ENCODE data around the gene KLF5.
A peak's percentile ranks its signal among the peaks of the same experiment; 100 is the strongest.
"Not testable (repeated sequence)": the region's sequence is repeated elsewhere in the genome, so short reads cannot be mapped to it uniquely, and the experiment has no call there.

Gene KLF5

DNA sequence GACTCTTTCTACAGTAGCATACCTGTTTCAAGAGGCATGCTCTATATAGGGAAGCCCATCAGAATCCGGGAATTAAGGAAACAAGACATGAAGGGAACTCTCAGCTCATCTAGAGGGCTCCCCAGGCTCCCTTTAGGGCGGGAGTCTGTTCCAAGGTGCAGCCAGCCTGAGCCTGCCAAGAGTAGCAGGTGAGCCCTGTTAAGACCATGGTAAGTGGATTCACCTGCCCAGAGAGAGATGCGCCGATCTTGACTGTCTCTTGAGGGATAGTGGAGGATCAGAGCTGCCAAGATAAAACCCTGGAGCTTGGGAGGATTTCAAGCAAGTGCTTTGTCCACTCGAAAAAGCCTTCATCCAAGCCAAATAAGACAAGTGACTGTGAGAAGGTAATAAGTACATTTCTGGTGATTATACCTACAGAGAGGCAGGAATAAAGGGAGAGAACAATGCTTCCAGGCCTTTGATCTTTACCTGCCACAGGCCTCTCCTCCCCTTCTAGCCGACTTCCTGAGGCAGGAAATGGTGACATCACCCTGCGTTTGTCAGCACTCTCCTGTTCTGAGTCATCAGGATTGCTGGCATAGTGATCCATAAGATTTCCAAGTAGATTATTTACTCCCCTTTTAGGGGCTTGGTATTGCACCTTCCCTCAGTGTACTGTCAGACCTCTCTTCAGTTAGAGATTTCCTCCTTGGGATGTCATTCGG lies 31.5 kb downstream of the KLF5 start:
- DNase-seq = peak; percentile 29 to 66

DNA sequence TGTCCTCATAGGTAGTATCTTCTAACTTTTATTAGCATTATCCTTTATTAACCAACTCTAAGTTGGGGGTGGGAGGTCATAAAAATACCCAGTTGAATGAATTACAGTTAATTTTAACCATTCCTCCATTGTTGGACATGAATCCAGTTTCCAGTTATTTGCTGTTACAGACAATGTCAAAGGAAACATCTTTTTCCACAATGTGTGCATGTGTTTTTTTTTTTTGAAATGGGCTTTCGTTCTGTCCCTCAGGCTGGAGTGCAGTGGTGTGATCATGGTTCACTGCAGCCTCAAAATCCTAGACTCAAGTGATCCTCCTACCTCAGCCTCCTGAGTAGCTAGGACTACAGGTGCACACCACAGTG lies 32.0 kb downstream of the KLF5 start:
- no peak for DNase-seq

DNA sequence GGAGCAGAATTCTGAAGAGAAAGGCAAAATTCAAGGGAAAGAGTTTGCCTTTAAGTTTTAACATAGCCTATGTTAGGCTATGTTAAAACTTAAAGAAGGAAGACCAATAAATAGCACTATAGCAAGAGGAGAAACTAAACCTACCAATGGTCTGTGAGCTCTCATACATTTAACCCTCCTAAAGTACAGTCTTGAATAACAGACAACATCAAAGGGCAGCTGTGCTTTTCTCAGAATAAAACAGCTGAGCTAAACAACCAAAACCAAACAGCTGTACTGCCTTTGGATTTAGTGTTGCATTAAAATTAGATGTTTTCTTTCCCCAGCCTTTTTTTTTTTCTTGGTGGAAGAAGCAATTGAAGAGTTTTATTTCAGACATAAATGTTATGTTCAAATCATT lies 34.0 kb downstream of the KLF5 start:
- DNase-seq = no peak

DNA sequence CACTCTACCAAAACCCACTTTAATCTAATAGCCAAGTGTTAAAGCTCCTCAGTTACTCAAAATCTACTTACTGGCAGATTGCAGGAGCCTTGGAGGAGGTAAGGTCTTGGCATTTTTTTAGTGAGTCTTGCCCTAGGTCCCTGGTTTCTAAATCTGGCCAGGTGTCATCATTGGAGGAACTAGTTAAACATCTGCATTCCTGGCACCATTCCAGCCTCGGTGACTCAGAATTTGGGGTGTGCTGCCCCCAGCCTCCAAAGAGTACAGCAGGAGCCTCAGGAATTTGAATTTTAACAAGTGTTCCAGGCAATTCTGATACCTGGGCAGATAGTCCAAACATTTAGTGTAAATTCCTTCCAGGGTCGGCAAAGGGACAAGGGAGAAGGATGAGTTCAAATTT lies 37.4 kb downstream of the KLF5 start:
- no peak for DNase-seq

DNA sequence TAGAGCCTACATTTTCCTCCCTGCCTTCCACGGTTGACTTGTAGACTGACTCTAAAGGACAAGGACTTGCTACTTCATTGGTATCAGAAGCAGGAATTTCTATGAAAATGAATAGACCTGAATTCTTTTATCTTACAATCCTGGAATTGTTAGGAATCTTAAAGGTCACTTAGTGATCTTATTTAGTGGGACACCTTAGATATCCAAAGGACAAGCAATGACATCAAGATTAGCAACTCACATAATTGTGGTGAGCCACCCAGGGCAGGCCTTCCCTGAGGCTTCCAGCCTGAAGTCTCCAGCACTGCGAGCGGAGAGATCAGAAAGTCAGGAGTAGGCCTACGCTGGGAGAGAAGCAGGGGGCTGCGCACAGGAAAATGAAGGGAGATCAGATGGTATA lies 37.8 kb downstream of the KLF5 start:
- no peak for DNase-seq

DNA sequence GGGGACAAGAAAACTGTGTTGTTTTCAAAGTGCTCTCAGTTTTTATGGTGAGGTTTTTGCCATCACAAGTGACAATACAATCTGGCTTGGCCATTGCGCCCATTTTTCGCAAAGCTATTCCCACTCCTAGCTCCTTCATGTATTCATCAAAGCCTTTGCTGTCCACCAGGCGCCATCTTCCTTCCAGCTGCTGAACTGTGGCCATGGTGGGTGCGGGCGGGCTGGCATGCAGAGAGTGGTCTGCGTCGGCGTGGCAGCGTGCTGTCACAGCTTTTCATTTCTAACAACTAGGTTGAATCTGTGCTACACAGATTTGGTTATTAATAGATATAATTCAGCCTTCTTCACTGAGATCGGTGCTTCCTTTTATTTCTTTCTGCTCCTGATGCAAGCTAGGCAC lies 42.0 kb downstream of the KLF5 start:
- not testable (repeated sequence) for DNase-seq

DNA sequence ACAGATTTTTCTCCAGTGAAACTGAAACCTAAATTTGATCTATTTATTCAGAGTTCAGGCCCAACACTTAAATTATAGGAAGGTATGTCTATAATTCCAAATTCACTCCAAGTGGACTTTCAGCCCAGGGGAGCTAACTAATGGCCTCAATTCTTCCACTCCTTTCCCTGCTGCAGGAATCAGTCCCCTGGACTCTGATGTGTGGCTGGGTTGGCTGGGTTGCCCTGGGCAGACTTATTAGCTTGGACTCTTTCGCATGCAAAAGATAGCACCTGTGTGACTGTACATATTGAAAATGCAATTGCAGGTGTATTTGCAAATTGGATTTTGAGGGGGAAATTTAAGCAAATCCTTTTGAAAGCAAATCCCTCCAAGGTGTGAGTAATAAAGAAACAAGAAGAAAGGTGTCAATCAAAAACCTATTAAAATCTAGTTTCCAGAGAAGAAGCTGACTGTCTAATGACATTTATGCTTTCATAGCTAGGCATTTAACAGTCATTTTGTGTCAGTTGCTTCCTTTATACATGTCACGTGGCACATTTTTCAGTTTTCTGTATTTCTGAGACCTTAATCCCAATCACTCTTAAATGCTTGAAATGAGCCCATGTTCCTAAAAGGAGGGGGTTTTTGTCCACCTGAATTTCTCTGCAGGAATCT lies 42.7 kb downstream of the KLF5 start:
- no peak for DNase-seq

DNA sequence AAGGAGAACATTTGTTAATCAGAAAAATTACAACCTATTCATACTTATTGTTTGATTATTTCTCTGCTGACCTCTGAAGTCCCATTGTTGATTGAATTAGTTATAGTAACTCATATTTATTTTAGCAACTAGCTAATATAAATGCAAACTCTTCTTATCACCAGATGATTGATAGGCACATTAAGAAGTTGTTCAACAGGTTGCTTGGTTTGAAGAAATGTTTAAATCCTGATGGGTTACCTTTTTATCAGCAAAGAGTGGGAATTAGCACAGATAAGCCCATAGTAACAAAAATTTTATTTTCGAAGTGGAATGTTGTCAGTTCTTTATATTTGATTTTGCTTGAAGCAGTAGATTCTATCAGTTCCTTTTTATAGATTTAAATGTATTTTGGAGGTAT lies 44.4 kb downstream of the KLF5 start:
- DNase-seq = no peak

DNA sequence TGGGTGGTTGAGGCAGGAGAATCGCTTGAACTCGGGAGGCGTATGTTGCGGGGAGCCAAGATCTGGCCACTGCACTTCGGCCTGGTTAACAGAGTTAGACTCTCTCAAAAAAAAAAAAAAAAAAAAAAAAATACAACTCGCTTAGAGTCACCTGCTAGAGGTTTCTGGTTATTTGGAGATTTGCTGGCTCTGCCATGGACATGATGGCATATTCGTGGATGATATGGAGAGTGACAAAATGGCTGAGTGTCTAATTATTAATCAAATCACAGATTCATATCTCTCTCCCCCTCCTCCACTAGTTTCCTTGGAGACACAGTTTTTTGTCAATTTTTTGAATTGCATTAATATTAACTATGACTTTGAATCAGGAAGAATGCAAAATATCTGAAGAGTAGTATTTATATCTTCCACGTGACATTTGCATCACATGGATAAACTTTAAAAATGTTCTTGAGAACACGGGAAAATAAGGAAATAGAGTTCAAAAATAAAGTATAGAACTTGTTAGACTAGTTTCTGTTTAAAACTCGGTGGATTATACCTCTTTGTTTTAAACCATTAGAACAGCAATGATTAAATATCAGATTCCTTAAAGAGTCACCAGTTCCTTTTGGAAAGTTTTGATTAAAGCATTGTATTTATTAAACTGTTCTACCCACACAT lies 47.8 kb downstream of the KLF5 start:
- DNase-seq = no peak

DNA sequence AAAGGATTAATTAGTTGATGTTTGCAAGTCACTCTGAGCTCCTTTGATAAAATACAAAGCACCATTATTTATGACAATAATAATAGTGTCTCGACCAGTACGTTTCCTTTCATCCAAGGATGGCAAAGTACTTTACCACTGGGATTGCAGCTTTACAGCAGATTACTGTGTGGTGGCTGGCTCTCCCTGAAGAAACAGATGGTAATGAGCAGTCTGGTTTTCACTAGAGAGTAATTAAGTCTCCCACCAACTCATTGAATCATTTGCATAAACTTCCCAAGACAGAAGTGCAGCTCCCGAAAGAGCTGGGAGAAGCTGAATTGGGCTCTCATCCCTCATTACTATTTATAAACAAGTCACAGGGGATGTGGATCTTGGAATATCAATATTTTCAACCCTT lies 48.7 kb downstream of the KLF5 start:
- DNase-seq = no peak

DNA sequence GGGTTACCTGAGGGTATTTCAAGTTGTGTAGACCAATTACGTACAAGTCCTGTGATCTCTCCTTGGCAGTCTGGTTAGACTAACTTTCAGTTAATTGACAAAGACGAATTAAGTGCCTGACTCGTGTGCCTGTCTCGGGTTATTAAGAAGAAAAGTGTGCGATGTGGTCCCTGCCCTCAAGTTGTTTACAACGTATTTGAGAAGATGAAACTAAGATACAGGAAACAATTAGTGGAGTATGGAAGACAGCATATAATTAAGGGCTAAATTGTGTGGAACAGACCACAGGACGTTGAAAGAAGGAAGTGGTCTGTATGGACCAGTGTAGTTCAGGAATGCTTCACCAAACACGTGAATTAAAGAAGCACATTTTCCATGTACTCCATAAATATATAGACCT lies 49.2 kb downstream of the KLF5 start:
- DNase-seq = no peak

DNA sequence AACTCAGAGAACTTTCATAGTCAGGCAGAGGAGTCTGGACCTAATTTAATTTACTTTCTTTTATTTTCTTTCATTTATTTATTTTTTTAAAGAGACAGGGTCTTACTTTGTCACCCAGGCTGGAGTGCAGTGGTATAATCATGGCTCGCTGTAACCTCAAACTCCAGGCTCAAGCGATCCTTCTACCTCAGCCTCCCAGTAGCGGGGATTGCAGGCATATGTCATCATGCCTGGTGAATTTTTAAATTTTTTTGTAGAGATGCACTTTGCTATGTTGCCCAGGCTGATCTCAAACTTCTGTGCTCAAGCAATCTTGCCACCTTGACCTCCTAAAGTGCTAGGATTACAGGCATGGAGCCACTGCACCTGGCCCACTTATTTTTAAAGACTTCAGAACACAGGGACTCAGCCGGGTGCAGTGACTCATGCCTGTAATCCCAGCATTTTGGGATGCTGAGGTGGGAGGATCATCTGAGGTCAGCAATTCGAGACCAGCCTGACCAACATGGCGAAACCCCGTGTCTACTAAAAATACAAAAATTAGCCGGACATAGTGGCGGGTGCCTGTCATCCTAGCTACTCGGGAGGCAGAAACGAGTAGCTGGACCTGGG lies 50.6 kb downstream of the KLF5 start:
- no peak for DNase-seq

DNA sequence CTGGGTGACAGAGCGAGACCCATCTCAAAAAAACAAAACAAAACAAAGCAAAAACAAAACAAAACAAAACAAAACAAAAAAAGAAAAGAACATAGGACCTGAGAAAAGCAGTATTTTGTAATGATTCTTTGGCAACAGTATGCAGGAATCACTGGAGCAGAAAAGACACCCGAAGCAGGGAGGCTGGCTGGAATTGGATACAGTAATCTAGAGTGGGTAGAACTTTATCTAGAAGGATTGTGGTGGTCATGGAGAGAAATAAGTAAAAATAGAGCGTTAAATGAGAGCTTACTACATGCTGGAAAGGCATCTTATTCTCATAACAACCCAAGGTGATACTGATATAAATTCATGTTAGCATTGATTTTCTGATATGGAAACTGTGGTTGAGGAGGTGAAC lies 51.2 kb downstream of the KLF5 start:
- DNase-seq = no peak

DNA sequence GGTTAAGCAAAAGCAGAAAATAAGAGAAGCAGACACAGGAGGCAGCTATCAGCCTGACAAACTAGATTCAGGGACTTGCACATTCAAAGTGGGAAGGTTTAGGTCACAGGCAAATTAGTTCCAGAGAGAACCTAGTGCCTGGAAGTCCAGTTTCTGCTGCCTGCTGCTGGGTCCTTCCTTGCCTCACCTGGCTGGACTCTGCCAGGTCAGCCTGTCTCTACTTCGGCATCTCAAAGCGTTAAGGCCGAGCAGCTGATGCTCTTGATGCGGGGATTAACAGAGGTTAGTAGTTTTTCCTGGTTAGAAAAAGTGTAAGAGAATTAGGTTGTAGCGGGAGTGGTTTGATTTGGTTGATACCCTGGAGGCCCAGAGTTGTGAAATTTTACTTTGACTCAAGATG lies 52.0 kb downstream of the KLF5 start:
- DNase-seq = no peak

DNA sequence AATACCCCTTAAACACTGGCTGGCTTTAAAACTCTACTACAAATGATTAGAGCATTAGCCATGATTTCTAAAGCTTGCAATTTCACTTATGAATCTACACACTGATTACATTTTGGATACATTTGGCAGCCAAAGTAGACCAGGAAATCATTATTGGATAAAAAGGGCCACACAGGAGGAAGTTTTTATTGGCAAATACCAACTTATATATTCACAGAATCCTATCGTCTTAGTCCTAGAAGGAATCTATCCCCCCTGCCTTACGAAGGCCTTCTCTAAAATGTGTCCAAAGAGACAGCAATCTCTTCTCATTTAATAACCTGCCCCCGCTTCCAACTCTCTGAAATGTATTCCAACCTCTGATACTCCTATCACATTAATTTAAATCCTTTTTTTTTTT lies 52.5 kb downstream of the KLF5 start:
- no peak for DNase-seq

DNA sequence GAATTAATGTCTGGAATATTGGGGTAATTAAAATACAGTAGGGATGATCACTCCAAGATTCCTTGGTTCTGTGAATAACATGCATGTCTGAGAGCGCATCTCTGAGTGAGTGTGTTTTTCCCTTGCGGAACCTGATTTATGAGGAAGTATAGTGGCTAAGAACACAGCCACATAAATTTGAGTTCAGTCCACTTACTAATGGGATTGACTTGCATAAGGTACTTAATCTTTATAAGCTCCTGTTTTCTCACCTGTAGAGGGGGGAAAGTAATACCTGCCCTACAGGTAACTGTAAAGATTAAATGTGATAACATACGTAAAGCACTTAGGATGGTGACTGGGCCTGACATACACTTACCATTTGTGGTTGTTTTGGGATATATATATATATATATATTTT lies 60.8 kb downstream of the KLF5 start:
- no peak for DNase-seq

Data from SW 1271 (cell line).